OCI-M2 (cell line): ENCODE results near the gene CTBP2.

Experiments
- DNase-seq: peaks from one replicate; lab custom pipeline; 2025; ENCODE audit not compliant: unreplicated experiment; lab: John Stamatoyannopoulos, UW

CTBP2 gene

GRCh38 chr10:124946945-124947344, 213.4 kb downstream of the CTBP2 start:
- peak; percentile 66 for DNase-seq

GRCh38 chr10:124944982-124945381, 215.4 kb downstream of the CTBP2 start:
- DNase-seq: no peak

- no peak for DNase-seq
Measured at GRCh38 chr10:124943301-124944092, 216.9 kb downstream of the CTBP2 start.

GRCh38 chr10:124942317-124943169, 217.8 kb downstream of the CTBP2 start:
- DNase-seq: no peak

- no peak for DNase-seq
Measured at GRCh38 chr10:124941823-124942222, 218.5 kb downstream of the CTBP2 start, which contains the start of gene ZRANB1. Gene ZRANB1, plus strand, starts transcription at chr10:124942123. Its CDS starts 371 bp downstream, at chr10:124942494.

GRCh38 chr10:124939290-124939689, 221.1 kb downstream of the CTBP2 start:
- DNase-seq: no peak

GRCh38 chr10:124936813-124937212, 223.6 kb downstream of the CTBP2 start:
- DNase-seq: no peak

GRCh38 chr10:124935946-124936345, 224.4 kb downstream of the CTBP2 start:
- no peak for DNase-seq
